ENCODE measurements around the gene CROT.

DNA sequence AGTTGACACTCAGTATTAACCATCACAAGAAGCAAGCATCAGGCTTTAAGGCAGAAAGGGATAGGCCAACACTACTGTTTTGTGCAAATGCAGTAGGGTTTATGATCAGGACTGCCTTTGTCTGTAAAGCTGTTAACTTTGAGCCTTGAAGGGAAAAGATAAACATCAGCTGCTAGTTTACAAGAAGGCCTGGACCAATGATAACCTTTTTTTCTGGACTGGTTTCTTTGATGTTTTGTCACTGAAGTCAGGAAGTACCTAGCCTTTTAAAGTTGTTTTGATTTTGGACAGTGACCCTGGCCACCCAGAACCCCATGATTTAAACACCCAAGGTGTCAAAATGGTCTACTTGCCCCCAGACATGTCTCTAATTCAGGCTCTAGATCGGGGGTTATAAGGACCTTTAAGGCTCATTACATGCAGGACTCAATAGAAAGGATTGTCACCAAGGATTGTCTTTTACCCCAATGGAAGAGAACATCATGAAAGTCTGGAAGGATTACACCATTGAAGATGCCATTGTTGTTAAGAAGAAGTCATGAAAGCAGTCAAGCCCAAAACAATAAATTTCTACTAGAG is 50.1 kb downstream of the CROT start:
- TF ChIP-seq, protein P1, sequence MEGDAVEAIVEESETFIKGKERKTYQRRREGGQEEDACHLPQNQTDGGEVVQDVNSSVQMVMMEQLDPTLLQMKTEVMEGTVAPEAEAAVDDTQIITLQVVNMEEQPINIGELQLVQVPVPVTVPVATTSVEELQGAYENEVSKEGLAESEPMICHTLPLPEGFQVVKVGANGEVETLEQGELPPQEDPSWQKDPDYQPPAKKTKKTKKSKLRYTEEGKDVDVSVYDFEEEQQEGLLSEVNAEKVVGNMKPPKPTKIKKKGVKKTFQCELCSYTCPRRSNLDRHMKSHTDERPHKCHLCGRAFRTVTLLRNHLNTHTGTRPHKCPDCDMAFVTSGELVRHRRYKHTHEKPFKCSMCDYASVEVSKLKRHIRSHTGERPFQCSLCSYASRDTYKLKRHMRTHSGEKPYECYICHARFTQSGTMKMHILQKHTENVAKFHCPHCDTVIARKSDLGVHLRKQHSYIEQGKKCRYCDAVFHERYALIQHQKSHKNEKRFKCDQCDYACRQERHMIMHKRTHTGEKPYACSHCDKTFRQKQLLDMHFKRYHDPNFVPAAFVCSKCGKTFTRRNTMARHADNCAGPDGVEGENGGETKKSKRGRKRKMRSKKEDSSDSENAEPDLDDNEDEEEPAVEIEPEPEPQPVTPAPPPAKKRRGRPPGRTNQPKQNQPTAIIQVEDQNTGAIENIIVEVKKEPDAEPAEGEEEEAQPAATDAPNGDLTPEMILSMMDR (conservative IDR thresholded peaks at IDR 0.05; ENCODE audit: low read depth, low read length), result no peak
- no peak for TF ChIP-seq EZH2 (IDR thresholded peaks at IDR 0.05; ENCODE audit: borderline replicate concordance, low read depth, low read length, poor library complexity, severe bottlenecking)
